ENCODE data around the gene LRRC9. TPM values are rescaled to one million over a fixed set of nuclear protein-coding genes. Genes with fewer than 3 reads are reported as not detected.
"Not testable (repeated sequence)": the region's sequence is repeated elsewhere in the genome, so short reads cannot be mapped to it uniquely, and the experiment has no call there.

LRRC9 gene
- total RNA-seq, 2 experiments from 2014 or later, result not detected

- H3K4me1 Mint-ChIP-seq (ENCODE audit: low read depth); intact Hi-C loops (cut with micrococcal nuclease); CTCF ChIA-PET; H3K4me3 Mint-ChIP-seq; H3K27ac Mint-ChIP-seq; DNase-seq; H3K27me3 Mint-ChIP-seq (ENCODE audit: low read depth); H3K36me3 Mint-ChIP-seq (ENCODE audit: low read depth): not testable (repeated sequence)
- H3K9me3 Mint-ChIP-seq, result peaks cover 13% of the 10 kb centered on the region
Measured at GRCh38 chr14:60010263-60010662, 90.3 kb downstream of the LRRC9 start.

- Mint-ChIP-seq H3K36me3 (ENCODE audit: low read depth) (no peaks in the 10 kb centered on the region), H3K4me3 (no peak overlapping the region), H3K27me3 (ENCODE audit: low read depth) (peaks cover 6% of the 10 kb centered on the region), H3K4me1 (ENCODE audit: low read depth) (no peaks in the 10 kb centered on the region), H3K27ac (no peak overlapping the region), H3K9me3 (peaks cover 13% of the 10 kb centered on the region)
- DNase-seq, result no peak
- intact Hi-C loops (cut with micrococcal nuclease), result no loop called here
- CTCF ChIA-PET, result no interaction called here
Measured at GRCh38 chr14:60014402-60014801, 94.5 kb downstream of the LRRC9 start.

GRCh38 chr14:60021619-60022018 is 101.7 kb downstream of the LRRC9 start:
- CTCF ChIA-PET, result no interaction called here
- Mint-ChIP-seq H3K4me3 (no peak overlapping the region), H3K9me3 (no peaks in the 10 kb centered on the region), H3K27me3 (ENCODE audit: low read depth) (peaks cover 2% of the 10 kb centered on the region), H3K27ac (no peak overlapping the region), H3K4me1 (ENCODE audit: low read depth) (no peaks in the 10 kb centered on the region), H3K36me3 (ENCODE audit: low read depth) (no peaks in the 10 kb centered on the region)
- no peak for DNase-seq
- intact Hi-C loops (cut with micrococcal nuclease), result no loop called here

- Mint-ChIP-seq H3K4me3 (no peak overlapping the region), H3K9me3 (no peaks in the 10 kb centered on the region), H3K27me3 (ENCODE audit: low read depth) (peaks cover 2% of the 10 kb centered on the region), H3K27ac (no peak overlapping the region), H3K36me3 (ENCODE audit: low read depth) (no peaks in the 10 kb centered on the region), H3K4me1 (ENCODE audit: low read depth) (no peaks in the 10 kb centered on the region)
- intact Hi-C loops (cut with micrococcal nuclease), result no loop called here
- no peak for DNase-seq
- CTCF ChIA-PET, result interaction anchor here (0.5 kb wide), 1 partner anchor 334 kb away, joined by 4 read pairs; no protein-coding TSS in a partner anchor
Measured at GRCh38 chr14:60025571-60025970, 105.6 kb downstream of the LRRC9 start.

- Mint-ChIP-seq H3K27me3 (ENCODE audit: low read depth) (peaks cover 3% of the 10 kb centered on the region), H3K4me1 (ENCODE audit: low read depth) (no peaks in the 10 kb centered on the region), H3K9me3 (peaks cover 2% of the 10 kb centered on the region), H3K27ac (no peak overlapping the region), H3K36me3 (ENCODE audit: low read depth) (no peaks in the 10 kb centered on the region), H3K4me3 (no peak overlapping the region)
- CTCF ChIA-PET, result no interaction called here
- intact Hi-C loops (cut with micrococcal nuclease), result no loop called here
- no peak for DNase-seq
Measured at GRCh38 chr14:60035177-60035576, 115.2 kb downstream of the LRRC9 start.

- peaks cover 34% of the 10 kb centered on the region for H3K4me1 Mint-ChIP-seq (ENCODE audit: low read depth)
- H3K9me3 Mint-ChIP-seq, result peaks cover 13% of the 10 kb centered on the region
- H3K36me3 Mint-ChIP-seq (ENCODE audit: low read depth); intact Hi-C loops (cut with micrococcal nuclease); H3K27ac Mint-ChIP-seq; DNase-seq; H3K27me3 Mint-ChIP-seq (ENCODE audit: low read depth); CTCF ChIA-PET; H3K4me3 Mint-ChIP-seq: not testable (repeated sequence)
Measured at GRCh38 chr14:60047976-60048375, 128.0 kb downstream of the LRRC9 start.

- peak overlapping the region; percentile 7 for H3K4me3 Mint-ChIP-seq
- CTCF ChIA-PET, result interaction anchor here (0.6 kb wide), 1 partner anchor 10 kb away, joined by 3 read pairs; no protein-coding TSS in a partner anchor
- intact Hi-C loops (cut with micrococcal nuclease), result loop anchor here (2.0 kb wide), 1 partner anchor 39 kb away; the partner anchor contains the start of gene PCNX4
- peaks cover 6% of the 10 kb centered on the region for H3K9me3 Mint-ChIP-seq
- H3K4me1 Mint-ChIP-seq (ENCODE audit: low read depth), result peaks cover 34% of the 10 kb centered on the region
- no peak overlapping the region for H3K27ac Mint-ChIP-seq
- H3K36me3 Mint-ChIP-seq (ENCODE audit: low read depth), result no peaks in the 10 kb centered on the region
- DNase-seq, result peak; percentile 54
- H3K27me3 Mint-ChIP-seq (ENCODE audit: low read depth), result no peaks in the 10 kb centered on the region
Measured at GRCh38 chr14:60051721-60052221, 131.8 kb downstream of the LRRC9 start.

- H3K4me1 Mint-ChIP-seq (ENCODE audit: low read depth), result no peaks in the 10 kb centered on the region
- no peaks in the 10 kb centered on the region for H3K9me3 Mint-ChIP-seq
Measured at GRCh38 chr14:60058087-60058486, 138.1 kb downstream of the LRRC9 start.

GRCh38 chr14:60061371-60061770 is 141.4 kb downstream of the LRRC9 start:
- Mint-ChIP-seq H3K4me3 (no peak overlapping the region), H3K36me3 (ENCODE audit: low read depth) (no peaks in the 10 kb centered on the region), H3K27me3 (ENCODE audit: low read depth) (peaks cover 1% of the 10 kb centered on the region), H3K9me3 (no peaks in the 10 kb centered on the region), H3K4me1 (ENCODE audit: low read depth) (no peaks in the 10 kb centered on the region), H3K27ac (no peak overlapping the region)
- DNase-seq, result no peak
- CTCF ChIA-PET, result interaction anchor here (1.9 kb wide), 1 partner anchor 122 kb away, joined by 9 read pairs; no protein-coding TSS in a partner anchor
- intact Hi-C loops (cut with micrococcal nuclease), result no loop called here

More at GRCh38 chr14:60058087-60058486, 138.1 kb downstream of the LRRC9 start:
- Mint-ChIP-seq H3K27ac (no peak overlapping the region), H3K4me3 (no peak overlapping the region), H3K27me3 (ENCODE audit: low read depth) (peaks cover 1% of the 10 kb centered on the region), H3K36me3 (ENCODE audit: low read depth) (no peaks in the 10 kb centered on the region)
- CTCF ChIA-PET, result no interaction called here
- intact Hi-C loops (cut with micrococcal nuclease), result no loop called here
- DNase-seq, result no peak

GRCh38 chr14:60064491-60065072 is 144.6 kb downstream of the LRRC9 start:
- Mint-ChIP-seq H3K4me1 (ENCODE audit: low read depth) (no peaks in the 10 kb centered on the region), H3K27ac (no peak overlapping the region), H3K4me3 (no peak overlapping the region), H3K36me3 (ENCODE audit: low read depth) (no peaks in the 10 kb centered on the region), H3K9me3 (no peaks in the 10 kb centered on the region), H3K27me3 (ENCODE audit: low read depth) (peaks cover 1% of the 10 kb centered on the region)
- no peak for DNase-seq
- CTCF ChIA-PET, result interaction anchor here (0.7 to 3.4 kb wide), 4 partner anchors 27 to 120 kb away, joined by 3 to 32 read pairs (median 4); partner anchors contain the start of gene DHRS7
- intact Hi-C loops (cut with micrococcal nuclease), result loop anchor here (1.0 to 2.0 kb wide), 6 partner anchors 26 to 498 kb away; partner anchors contain the start of genes DHRS7 and PCNX4

GRCh38 chr14:60067882-60068281 is 147.9 kb downstream of the LRRC9 start:
- Mint-ChIP-seq H3K9me3 (no peaks in the 10 kb centered on the region), H3K27me3 (ENCODE audit: low read depth) (no peaks in the 10 kb centered on the region), H3K4me3 (no peak overlapping the region), H3K27ac (no peak overlapping the region), H3K4me1 (ENCODE audit: low read depth) (no peaks in the 10 kb centered on the region), H3K36me3 (ENCODE audit: low read depth) (no peaks in the 10 kb centered on the region)
- CTCF ChIA-PET, result interaction anchor here (0.7 to 1.1 kb wide), 2 partner anchors 12 to 116 kb away, joined by 3 to 4 read pairs; no protein-coding TSS in a partner anchor
- DNase-seq, result no peak
- intact Hi-C loops (cut with micrococcal nuclease), result no loop called here

GRCh38 chr14:60079723-60080122 is 159.8 kb downstream of the LRRC9 start:
- Mint-ChIP-seq H3K27ac (no peak overlapping the region), H3K9me3 (peaks cover 1% of the 10 kb centered on the region), H3K4me3 (no peak overlapping the region), H3K4me1 (ENCODE audit: low read depth) (no peaks in the 10 kb centered on the region), H3K36me3 (ENCODE audit: low read depth) (peaks cover 6% of the 10 kb centered on the region), H3K27me3 (ENCODE audit: low read depth) (peaks cover 10% of the 10 kb centered on the region)
- intact Hi-C loops (cut with micrococcal nuclease), result no loop called here
- DNase-seq, result no peak
- CTCF ChIA-PET, result no interaction called here

GRCh38 chr14:60085085-60085484 is 165.1 kb downstream of the LRRC9 start:
- intact Hi-C loops (cut with micrococcal nuclease), result no loop called here
- H3K4me1 Mint-ChIP-seq (ENCODE audit: low read depth), result no peaks in the 10 kb centered on the region
- CTCF ChIA-PET, result no interaction called here

More at GRCh38 chr14:60085085-60085484, 165.1 kb downstream of the LRRC9 start:
- Mint-ChIP-seq H3K27me3 (ENCODE audit: low read depth) (peaks cover 15% of the 10 kb centered on the region), H3K27ac (no peak overlapping the region), H3K4me3 (no peak overlapping the region), H3K36me3 (ENCODE audit: low read depth) (no peaks in the 10 kb centered on the region), H3K9me3 (no peaks in the 10 kb centered on the region)
- no peak for DNase-seq
